ENCODE data around the gene RGS4.

- TF ChIP-seq CTCF (IDR thresholded peaks at IDR 0.05) = no peak
- TF ChIP-seq POLR2A (IDR thresholded peaks at IDR 0.05) = no peak
These were observed 4.8 kb downstream of the RGS4 start for GRCh38 chr1:163074004-163074403.
